BLaER1 (cell line): Measurements from ENCODE around the gene CCDC174.

ENCODE experiments used
- H3K27ac ChIP-seq: shearing (Covaris generic); formaldehyde crosslinking; 2 replicates; pipeline ENCODE4 v1.8.1; 2022
- H3K27me3 ChIP-seq: shearing (Covaris generic); formaldehyde crosslinking; 2 replicates; pipeline ENCODE4 v1.8.1; 2022
- H3K36me3 ChIP-seq: shearing (Covaris generic); formaldehyde crosslinking; 2 replicates; pipeline ENCODE4 v1.8.1; 2022
- H3K4me1 ChIP-seq: shearing (Covaris generic); formaldehyde crosslinking; 2 replicates; pipeline ENCODE4 v1.8.1; 2022
- H3K4me2 ChIP-seq: shearing (Covaris generic); formaldehyde crosslinking; 2 replicates; pipeline ENCODE4 v1.8.1; 2022
- H3K4me3 ChIP-seq: shearing (Covaris generic); formaldehyde crosslinking; 2 replicates; pipeline ENCODE4 v1.8.1; 2022
- H3K9ac ChIP-seq: shearing (Covaris generic); formaldehyde crosslinking; 2 replicates; pipeline ENCODE4 v1.8.1; 2022
- H3K9me3 ChIP-seq: shearing (Covaris generic); formaldehyde crosslinking; 2 replicates; pipeline ENCODE4 v1.8.1; 2022
- H4K20me1 ChIP-seq: shearing (Covaris generic); formaldehyde crosslinking; 2 replicates; pipeline ENCODE4 v1.8.1; 2022
- Cebpa-rat ChIP-seq: shearing (Covaris generic); IDR thresholded peaks from 2 replicates; pipeline ENCODE4 v1.8.1; 2022

Gene CCDC174

DNA sequence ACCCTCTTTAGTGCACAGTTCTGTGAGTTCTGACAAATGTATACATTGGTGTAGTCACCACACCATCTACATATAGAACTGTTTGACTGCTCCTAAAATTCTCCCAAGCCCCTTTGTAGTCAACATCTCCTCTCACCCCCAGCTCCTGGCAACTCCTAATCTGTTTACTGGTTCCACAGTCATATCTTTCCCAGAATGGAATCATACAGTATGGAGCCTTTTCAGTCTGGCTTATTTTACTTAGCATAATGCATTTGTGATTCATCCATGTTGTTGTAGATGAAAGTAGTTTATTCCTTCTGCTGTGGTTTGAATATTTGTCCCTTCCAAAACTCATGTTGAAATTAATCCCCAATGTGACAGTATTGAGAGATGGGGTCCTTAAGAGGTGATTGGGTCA, 41.6 kb upstream of the CCDC174 start:
- H3K27ac ChIP-seq = no peak overlapping the region
- no peaks in the 10 kb centered on the region for H4K20me1 ChIP-seq
- no peaks in the 10 kb centered on the region for H3K9me3 ChIP-seq
- H3K4me3 ChIP-seq = no peak overlapping the region
- H3K9ac ChIP-seq = no peak overlapping the region
- H3K4me2 ChIP-seq = no peak overlapping the region
- H3K36me3 ChIP-seq = no peaks in the 10 kb centered on the region
- H3K4me1 ChIP-seq = no peaks in the 10 kb centered on the region
- no peak for TF ChIP-seq Cebpa-rat
- no peaks in the 10 kb centered on the region for H3K27me3 ChIP-seq

- Histone ChIP-seq H3K9me3 (no peaks in the 10 kb centered on the region), H3K27me3 (no peaks in the 10 kb centered on the region), H3K4me1 (no peaks in the 10 kb centered on the region), H3K4me3 (no peak overlapping the region), H3K36me3 (no peaks in the 10 kb centered on the region), H3K9ac (no peak overlapping the region), H4K20me1 (no peaks in the 10 kb centered on the region), H3K27ac (no peak overlapping the region), H3K4me2 (no peak overlapping the region)
- TF ChIP-seq Cebpa-rat = no peak
Measured at GRCh38 chr3:14614189-14614588, 37.4 kb upstream of the CCDC174 start.

DNA sequence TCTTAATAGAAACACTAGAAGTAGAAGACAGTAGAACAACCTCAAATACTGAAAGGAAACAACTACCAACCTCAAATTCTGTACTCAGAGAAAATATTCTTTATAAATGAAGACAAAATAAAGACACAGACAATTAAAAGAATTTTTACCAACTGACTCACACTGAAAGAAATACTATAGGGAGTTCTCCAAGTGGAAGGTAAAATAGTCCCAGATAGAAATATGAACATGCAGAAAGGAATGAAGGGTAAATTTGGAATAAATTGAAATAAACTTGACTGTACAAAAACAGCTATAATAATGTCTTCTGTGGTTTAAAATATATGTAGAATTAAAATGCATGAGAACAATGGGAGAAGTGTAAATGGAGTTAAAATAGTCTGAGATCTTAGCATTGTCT, 36.7 kb upstream of the CCDC174 start:
- H4K20me1 ChIP-seq = no peaks in the 10 kb centered on the region
- H3K9ac ChIP-seq = no peak overlapping the region
- H3K27me3 ChIP-seq = no peaks in the 10 kb centered on the region
- no peak overlapping the region for H3K27ac ChIP-seq
- no peaks in the 10 kb centered on the region for H3K36me3 ChIP-seq
- no peak overlapping the region for H3K4me2 ChIP-seq
- no peaks in the 10 kb centered on the region for H3K9me3 ChIP-seq
- no peak overlapping the region for H3K4me3 ChIP-seq
- H3K4me1 ChIP-seq = no peaks in the 10 kb centered on the region
- no peak for TF ChIP-seq Cebpa-rat

- no peak overlapping the region for H3K4me3 ChIP-seq
- no peaks in the 10 kb centered on the region for H3K4me1 ChIP-seq
- no peak for TF ChIP-seq Cebpa-rat
- H3K27me3 ChIP-seq = no peaks in the 10 kb centered on the region
- no peak overlapping the region for H3K9ac ChIP-seq
- H3K9me3 ChIP-seq = no peaks in the 10 kb centered on the region
- no peak overlapping the region for H3K27ac ChIP-seq
- H3K36me3 ChIP-seq = no peaks in the 10 kb centered on the region
- H4K20me1 ChIP-seq = no peaks in the 10 kb centered on the region
- no peak overlapping the region for H3K4me2 ChIP-seq
Measured at GRCh38 chr3:14616606-14617507, 34.7 kb upstream of the CCDC174 start.

- Histone ChIP-seq H3K36me3 (no peaks in the 10 kb centered on the region), H3K9ac (no peak overlapping the region), H3K4me2 (no peak overlapping the region), H3K4me3 (no peak overlapping the region), H3K27ac (no peak overlapping the region), H3K4me1 (no peaks in the 10 kb centered on the region), H3K27me3 (no peaks in the 10 kb centered on the region), H4K20me1 (no peaks in the 10 kb centered on the region), H3K9me3 (no peaks in the 10 kb centered on the region)
- no peak for TF ChIP-seq Cebpa-rat
Measured at GRCh38 chr3:14617508-14618023, 34.0 kb upstream of the CCDC174 start.

DNA sequence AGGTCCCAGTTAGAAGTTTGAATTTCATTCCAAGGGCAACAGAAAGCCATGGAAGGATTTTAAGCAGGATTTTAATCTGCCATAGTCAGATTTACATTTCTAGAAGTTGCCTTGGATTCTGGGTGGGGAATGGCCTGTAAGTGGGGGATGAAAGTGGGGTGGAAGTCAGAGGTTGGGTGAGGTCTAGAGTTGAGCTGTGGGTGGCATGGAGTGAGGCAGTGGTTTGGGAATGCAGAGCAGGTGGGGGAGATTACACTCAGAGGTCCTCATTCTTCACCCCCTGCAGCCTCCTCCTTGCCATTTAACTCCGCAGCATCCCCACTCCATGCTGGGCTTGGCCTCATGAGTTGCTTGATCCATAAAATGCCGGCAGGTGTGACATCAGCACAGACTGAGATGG, 32.0 kb upstream of the CCDC174 start:
- no peaks in the 10 kb centered on the region for H3K27me3 ChIP-seq
- H3K4me3 ChIP-seq = no peak overlapping the region
- no peak for TF ChIP-seq Cebpa-rat
- H3K9ac ChIP-seq = no peak overlapping the region
- H3K4me2 ChIP-seq = no peak overlapping the region
- H3K9me3 ChIP-seq = no peaks in the 10 kb centered on the region
- H3K36me3 ChIP-seq = no peaks in the 10 kb centered on the region
- no peaks in the 10 kb centered on the region for H4K20me1 ChIP-seq
- no peak overlapping the region for H3K27ac ChIP-seq
- 0 out of 2 replicates have a peak, but pooled peaks cover 2% of the 10 kb centered on the region for H3K4me1 ChIP-seq

- no peak overlapping the region for H3K9ac ChIP-seq
- no peak overlapping the region for H3K4me3 ChIP-seq
- no peak overlapping the region for H3K27ac ChIP-seq
- H3K4me2 ChIP-seq = no peak overlapping the region
- H3K27me3 ChIP-seq = no peaks in the 10 kb centered on the region
- TF ChIP-seq Cebpa-rat = no peak
- 0 out of 2 replicates have a peak, but pooled peaks cover 6% of the 10 kb centered on the region for H3K4me1 ChIP-seq
- no peaks in the 10 kb centered on the region for H3K9me3 ChIP-seq
- H3K36me3 ChIP-seq = no peaks in the 10 kb centered on the region
- no peaks in the 10 kb centered on the region for H4K20me1 ChIP-seq
Measured at GRCh38 chr3:14620512-14620911, 31.1 kb upstream of the CCDC174 start.

DNA sequence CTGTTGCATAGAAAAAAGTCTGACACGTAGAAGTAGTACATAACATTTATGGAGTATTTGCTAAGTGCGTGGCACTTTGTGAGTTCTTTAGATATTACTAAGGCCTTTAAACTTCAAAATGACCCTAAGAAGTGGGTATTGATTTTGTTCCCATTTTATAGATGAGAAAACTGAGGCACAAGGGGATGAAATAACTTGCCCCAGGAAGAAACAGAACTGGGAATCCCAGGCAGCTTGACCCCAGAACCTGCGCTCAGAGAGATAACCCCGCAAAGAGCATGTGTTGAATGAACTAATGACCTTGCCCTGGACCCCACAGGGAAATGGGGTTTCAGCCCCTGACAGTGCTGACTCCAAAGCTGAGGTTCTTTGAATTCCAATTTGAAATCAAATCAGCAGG, 30.5 kb upstream of the CCDC174 start:
- no peaks in the 10 kb centered on the region for H3K36me3 ChIP-seq
- no peak overlapping the region for H3K4me3 ChIP-seq
- no peak overlapping the region for H3K4me2 ChIP-seq
- H3K4me1 ChIP-seq = 0 out of 2 replicates have a peak, but pooled peaks cover 6% of the 10 kb centered on the region
- H3K9me3 ChIP-seq = no peaks in the 10 kb centered on the region
- no peaks in the 10 kb centered on the region for H4K20me1 ChIP-seq
- H3K9ac ChIP-seq = no peak overlapping the region
- H3K27me3 ChIP-seq = no peaks in the 10 kb centered on the region
- no peak overlapping the region for H3K27ac ChIP-seq
- TF ChIP-seq Cebpa-rat = no peak

GRCh38 chr3:14622368-14622767, 29.2 kb upstream of the CCDC174 start:
- no peak for TF ChIP-seq Cebpa-rat
- Histone ChIP-seq H3K9me3 (no peaks in the 10 kb centered on the region), H3K27ac (no peak overlapping the region), H3K4me2 (no peak overlapping the region), H3K27me3 (no peaks in the 10 kb centered on the region), H3K36me3 (no peaks in the 10 kb centered on the region), H3K4me3 (no peak overlapping the region), H4K20me1 (no peaks in the 10 kb centered on the region), H3K4me1 (0 out of 2 replicates have a peak, but pooled peaks cover 6% of the 10 kb centered on the region), H3K9ac (no peak overlapping the region)

- Histone ChIP-seq H3K36me3 (no peaks in the 10 kb centered on the region), H3K9me3 (peaks cover 8% of the 10 kb centered on the region; the same call in 1 of the 2 replicates), H3K4me3 (no peak overlapping the region), H4K20me1 (no peaks in the 10 kb centered on the region), H3K4me1 (0 out of 2 replicates have a peak, but pooled peaks cover 6% of the 10 kb centered on the region), H3K27ac (no peak overlapping the region), H3K27me3 (no peaks in the 10 kb centered on the region), H3K4me2 (no peak overlapping the region), H3K9ac (no peak overlapping the region)
- TF ChIP-seq Cebpa-rat = no peak
Measured at GRCh38 chr3:14623569-14624051, 28.0 kb upstream of the CCDC174 start.
